Endometrial microvascular endothelial cells (primary cell): Measurements from ENCODE around the gene PAPOLG. TPM values are rescaled to one million over a fixed set of nuclear protein-coding genes. Genes with fewer than 3 reads are reported as not detected.

Source experiments
- in situ Hi-C: cut with HindIII; loops from 2 replicates; pipeline ENCODE4 v1.10.0; 2017; ENCODE audit warnings: low sequenced_read_pairs, low pct_unique_long_range_greater_than_20kb; ENCODE audit errors: inconsistent ontology term
- total RNA-seq: library from RNA; depleted of rRNA; stranded (reverse); fragments of >200 nt; gene quantifications from one replicate; pipeline ENCODE4 v1.2.3, GENCODE V29; 2015; ENCODE audit errors: inconsistent ontology term

The PAPOLG gene
- total RNA-seq = 11.3 TPM

DNA sequence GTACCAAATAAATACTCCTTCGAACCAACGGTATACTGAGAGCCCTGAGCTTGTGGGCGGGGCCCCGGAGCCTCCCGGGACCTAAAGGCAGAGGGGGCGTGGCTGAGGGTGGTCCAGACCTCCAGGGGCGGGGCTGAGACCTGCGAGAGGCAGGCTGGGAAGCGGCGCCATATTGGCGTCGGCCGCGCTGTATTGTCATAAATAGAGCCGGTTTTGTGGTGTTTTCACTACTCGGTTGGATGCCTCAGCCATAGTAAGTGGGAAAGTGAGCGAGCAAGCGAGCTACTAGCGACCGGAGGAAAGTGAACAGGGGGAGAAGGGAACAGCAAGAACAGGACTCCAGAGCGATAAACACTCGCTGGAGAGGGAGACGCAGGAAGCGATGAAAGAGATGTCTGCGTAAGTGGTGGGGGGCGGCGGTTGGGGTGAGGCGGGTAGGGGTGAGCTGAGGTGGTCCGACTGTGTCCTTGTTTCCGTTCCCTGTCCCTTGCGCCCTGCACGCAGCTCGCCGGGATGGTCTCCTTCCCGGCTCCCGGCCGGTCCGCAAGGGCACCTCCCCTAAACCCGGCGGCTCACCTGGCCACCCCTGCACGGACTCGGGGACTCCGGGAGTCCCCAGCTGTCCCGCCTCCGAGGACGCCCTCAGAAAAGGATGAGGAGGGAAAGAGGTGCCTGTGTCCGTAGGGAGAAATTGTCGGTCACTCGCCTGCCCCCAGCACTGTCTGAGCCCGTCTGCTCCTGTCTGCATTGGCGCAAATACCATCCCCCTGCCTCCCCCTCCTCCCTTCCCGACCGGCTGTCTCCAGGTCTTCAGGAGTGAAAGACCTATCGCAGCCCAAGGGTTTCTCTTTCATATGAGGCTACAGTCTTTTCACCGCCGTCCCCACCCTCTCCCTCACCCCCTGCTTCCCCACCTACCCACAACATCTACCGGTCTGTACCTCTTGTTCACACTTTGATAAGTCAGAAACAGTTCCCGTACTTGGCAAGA lies at the start of gene PAPOLG:
Gene PAPOLG (plus strand): TSS at position 172 of the 991 bp plus-strand sequence. CDS start 211 bp downstream, at position 383.
- in situ Hi-C loops = no loop called here

- in situ Hi-C loops = no loop called here
Observed at GRCh38 chr2:60707750-60708371, 48.2 kb upstream of the PAPOLG start.

DNA sequence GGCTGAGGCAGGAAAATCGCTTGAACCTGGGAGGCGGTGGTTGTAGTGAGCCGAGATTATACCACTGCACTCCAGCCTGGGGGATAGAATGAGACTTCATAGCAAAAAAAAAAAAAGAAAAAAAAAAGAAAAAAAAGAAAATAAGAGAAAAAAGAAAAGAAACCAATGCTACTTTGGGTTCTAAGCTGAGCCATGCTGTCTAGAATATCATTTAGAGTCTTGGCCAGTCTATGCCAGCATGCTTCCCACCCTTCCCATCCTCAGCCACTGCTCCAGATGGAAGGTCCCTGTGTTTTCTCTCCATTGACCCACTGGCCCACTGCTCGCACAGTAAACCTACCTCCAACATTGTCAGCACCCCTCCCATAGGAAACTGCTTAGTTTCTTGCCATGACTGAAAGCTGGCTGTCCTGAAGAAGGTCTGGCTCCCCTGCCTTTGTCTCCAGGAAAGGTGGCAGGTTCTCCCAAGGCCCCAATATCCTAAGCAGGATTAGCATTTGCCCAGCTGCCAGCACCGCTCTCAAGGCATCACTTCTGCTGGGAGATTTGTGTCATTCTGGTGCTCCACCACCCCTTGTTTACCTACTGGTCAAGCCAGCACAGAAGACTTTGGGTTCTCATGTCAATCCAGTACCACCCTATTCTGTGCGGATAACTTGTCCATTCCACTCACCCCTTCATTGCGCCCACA lies 47.3 kb upstream of the PAPOLG start:
- in situ Hi-C loops = no loop called here

GRCh38 chr2:60710707-60711106 lies 45.4 kb upstream of the PAPOLG start:
- in situ Hi-C loops = no loop called here

GRCh38 chr2:60715561-60715960 lies 40.5 kb upstream of the PAPOLG start:
- in situ Hi-C loops = no loop called here

- in situ Hi-C loops = no loop called here
Observed at GRCh38 chr2:60717691-60718090, 38.4 kb upstream of the PAPOLG start.

GRCh38 chr2:60719331-60719730 lies 36.7 kb upstream of the PAPOLG start:
- in situ Hi-C loops = no loop called here

- in situ Hi-C loops = no loop called here
Observed at GRCh38 chr2:60725466-60725865, 30.6 kb upstream of the PAPOLG start.

DNA sequence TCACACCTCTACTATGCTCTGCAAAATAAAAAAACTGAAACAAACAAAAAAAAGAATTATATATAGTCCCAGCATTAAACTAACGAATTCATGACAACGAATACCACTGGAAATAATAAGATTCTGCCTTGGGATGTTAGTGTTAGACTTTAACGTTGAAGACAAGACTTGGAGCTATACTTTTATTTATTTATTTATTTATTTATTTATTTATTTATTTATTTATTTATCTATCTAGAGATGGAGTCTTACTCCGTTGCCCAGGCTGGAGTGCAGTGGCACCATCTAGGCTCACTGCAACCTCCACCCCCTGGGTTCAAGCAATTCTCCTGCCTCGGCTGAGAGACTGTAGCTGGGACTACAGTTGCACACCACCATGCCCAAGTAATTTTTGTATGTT lies 27.2 kb upstream of the PAPOLG start:
- in situ Hi-C loops = no loop called here

GRCh38 chr2:60735496-60736250 lies 20.4 kb upstream of the PAPOLG start:
- in situ Hi-C loops = no loop called here

- in situ Hi-C loops = no loop called here
Observed at GRCh38 chr2:60738679-60739078, 17.4 kb upstream of the PAPOLG start.

GRCh38 chr2:60739156-60739555 lies 16.9 kb upstream of the PAPOLG start:
- in situ Hi-C loops = no loop called here

DNA sequence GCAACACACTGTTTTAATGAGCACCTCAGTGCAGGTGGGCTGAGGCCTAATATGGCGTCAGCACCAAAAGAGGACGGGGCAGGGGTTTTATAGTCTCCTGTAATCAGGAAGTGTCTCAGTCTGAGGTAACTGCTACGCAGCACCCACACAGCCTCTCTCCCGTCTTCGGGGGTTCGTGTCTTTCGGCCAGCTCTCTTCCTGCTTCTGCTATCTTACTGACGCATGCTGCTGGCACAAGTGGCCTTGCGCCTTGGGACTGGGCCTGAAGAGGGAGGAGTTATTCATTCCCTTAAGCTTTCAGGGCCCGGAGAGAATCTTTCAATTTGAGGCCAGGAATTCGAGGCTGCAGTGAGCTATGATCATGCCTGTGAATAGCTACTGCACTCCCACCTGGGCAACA lies 14.5 kb upstream of the PAPOLG start:
- in situ Hi-C loops = no loop called here

- in situ Hi-C loops = no loop called here
Observed at GRCh38 chr2:60742419-60742818, 13.6 kb upstream of the PAPOLG start.

GRCh38 chr2:60745330-60745729 lies 10.7 kb upstream of the PAPOLG start:
- in situ Hi-C loops = no loop called here

GRCh38 chr2:60745761-60746160 lies 10.3 kb upstream of the PAPOLG start:
- in situ Hi-C loops = no loop called here

- in situ Hi-C loops = no loop called here
Observed at GRCh38 chr2:60746318-60746717, 9.8 kb upstream of the PAPOLG start.

DNA sequence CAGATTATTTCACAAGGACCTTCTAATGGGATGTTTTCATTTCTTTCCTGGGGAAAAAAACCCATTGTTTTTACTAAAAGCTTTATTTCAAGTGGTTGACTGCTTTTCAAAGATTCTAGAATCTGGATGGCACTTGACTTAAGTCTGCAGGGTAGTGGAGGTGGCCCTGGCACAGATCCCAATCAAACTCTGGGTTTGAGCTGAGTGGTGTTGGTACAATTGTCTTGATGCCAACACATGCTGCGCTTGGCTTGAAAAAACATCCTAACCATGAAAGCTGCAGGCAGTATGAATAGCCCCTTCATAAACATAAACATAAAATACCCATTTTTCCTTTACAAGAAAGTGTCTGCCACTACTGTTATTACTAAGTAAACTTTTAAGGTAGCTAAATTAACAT lies 3.6 kb downstream of the PAPOLG start:
- in situ Hi-C loops = no loop called here
